GM10266 (cell line): ENCODE measurements around the gene STK32A.

Experiments used
- DNase-seq: peaks from one replicate; pipeline ENCODE4 v3.0.0; 2012; ENCODE audit errors: extremely low spot score
- TF ChIP-seq, protein P1 (sequence below): IDR thresholded peaks from 2 replicates; pipeline ENCODE4 v1.5.1; 2012; ENCODE audit warnings: mild to moderate bottlenecking, low read depth; ENCODE audit not compliant: control insufficient read depth, insufficient read depth; ENCODE audit errors: missing control alignments

STK32A gene

DNA sequence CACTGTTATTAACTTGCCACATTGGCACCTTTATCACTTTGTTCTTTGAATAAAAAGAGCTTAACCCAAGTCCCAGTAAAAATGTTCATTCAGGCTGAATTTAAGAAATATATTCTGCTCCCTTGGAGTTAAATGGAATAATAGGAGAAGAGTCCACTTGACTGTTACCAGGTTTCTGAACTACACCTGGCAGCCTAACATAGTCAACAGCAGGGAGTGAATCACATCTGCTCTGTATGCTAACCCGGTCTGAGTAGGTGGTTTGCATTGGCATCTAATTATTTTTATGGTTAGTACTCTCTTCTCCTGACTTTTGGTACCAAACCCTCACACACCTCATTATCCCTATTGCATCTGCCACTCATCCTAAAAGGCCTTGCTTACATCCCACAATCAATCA, 86.7 kb downstream of the STK32A start:
- TF ChIP-seq, protein P1, sequence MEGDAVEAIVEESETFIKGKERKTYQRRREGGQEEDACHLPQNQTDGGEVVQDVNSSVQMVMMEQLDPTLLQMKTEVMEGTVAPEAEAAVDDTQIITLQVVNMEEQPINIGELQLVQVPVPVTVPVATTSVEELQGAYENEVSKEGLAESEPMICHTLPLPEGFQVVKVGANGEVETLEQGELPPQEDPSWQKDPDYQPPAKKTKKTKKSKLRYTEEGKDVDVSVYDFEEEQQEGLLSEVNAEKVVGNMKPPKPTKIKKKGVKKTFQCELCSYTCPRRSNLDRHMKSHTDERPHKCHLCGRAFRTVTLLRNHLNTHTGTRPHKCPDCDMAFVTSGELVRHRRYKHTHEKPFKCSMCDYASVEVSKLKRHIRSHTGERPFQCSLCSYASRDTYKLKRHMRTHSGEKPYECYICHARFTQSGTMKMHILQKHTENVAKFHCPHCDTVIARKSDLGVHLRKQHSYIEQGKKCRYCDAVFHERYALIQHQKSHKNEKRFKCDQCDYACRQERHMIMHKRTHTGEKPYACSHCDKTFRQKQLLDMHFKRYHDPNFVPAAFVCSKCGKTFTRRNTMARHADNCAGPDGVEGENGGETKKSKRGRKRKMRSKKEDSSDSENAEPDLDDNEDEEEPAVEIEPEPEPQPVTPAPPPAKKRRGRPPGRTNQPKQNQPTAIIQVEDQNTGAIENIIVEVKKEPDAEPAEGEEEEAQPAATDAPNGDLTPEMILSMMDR = no peak
- no peak for DNase-seq

DNA sequence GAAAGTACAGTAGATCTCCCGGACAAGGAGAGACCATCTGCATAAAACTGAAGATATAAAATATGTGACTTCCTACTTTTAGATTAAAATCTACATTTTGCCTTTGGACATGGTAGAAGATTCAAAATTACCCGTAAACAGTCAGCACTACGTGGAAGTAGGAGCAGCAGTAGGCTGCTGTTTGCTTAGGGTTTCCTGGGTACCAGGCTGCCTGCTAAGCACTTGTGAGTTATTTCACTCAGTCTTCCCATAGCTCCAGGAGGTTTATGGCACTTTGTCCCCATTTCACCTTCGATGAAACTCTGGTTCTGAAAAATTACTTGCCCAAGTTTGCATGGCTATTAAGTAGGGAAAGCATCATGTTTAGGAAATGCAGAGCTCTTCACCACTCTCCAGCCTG, 92.6 kb downstream of the STK32A start:
- TF ChIP-seq, protein P1 = no peak
- no peak for DNase-seq

DNA sequence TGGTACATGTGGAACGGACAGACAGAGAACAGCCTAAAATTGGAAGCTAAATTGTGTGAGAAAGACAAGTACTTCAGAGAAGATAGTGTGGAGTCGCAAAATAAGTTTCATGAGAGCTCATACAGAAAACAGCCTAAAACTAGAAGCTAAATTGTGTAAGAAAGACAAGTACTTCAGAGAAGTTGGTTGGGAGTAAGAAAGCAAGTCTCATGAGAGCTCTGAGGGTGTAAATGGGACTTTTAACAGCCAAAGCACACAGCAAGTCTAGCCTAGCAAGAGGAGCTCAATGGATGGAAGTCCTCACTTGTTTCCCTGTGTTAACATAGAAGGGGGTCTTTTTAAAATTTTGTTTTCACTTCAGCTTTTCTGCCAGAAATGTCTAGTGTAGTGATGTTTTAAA, 93.1 kb downstream of the STK32A start:
- TF ChIP-seq, protein P1 = no peak
- no peak for DNase-seq

DNA sequence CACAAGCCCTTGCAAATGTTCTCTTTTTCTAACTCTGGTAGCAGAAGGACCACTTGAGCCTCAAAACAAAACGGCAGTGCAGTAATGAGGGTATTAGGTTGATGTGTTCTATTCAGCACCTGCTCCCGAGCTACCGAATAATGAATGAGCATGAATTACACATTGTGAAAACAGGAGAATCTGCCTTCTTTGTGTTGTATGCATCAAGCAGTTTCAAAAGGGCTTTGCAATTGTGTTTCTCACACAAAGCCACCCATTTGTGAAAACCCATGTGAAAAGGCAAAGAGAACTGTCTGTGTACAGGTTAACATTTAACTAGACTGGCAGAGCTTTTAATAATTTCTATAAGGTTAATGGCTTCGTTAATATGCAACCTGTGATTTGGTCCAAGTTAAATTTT, 97.8 kb downstream of the STK32A start:
- TF ChIP-seq, protein P1 = no peak
- DNase-seq = no peak

DNA sequence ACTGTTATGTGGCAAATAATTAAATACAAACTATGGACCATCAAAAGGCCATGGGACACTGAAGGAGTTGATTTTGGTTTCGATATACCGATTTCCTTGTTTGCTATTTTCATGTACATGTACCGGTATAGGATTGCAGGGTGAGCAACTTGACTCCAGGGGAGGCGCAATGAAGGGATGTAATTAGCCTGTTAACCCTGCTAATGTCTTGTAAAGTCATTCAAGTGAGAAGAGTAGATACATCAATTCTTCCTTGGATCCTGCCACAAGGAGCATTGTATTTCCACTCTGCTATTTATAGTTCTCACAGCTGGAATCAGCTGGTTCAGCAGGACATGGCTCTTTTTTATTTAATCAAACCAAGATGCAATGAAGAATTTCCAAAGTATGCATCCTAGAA, 102.0 kb downstream of the STK32A start:
- TF ChIP-seq, protein P1 = no peak
- DNase-seq = no peak

DNA sequence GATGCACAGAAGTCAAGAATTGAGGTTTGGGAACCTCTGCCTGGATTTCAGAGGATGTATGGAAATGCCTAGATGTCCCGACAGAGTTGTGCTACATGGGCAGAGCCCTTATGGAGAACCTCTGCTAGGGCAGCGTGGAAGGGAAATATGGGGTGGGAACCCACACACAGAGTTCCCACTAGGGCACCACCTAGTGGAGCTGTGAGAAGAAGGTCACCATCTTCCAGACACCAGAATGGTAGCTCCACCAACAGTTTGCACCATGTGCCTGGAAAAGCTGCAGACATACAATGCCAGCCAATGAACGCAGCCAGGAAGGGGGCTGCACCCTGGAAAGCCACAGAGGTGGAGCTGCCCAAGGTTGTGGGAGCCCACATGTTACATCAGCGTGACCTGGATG, 104.5 kb downstream of the STK32A start:
- TF ChIP-seq, protein P1 = no peak
- no peak for DNase-seq

DNA sequence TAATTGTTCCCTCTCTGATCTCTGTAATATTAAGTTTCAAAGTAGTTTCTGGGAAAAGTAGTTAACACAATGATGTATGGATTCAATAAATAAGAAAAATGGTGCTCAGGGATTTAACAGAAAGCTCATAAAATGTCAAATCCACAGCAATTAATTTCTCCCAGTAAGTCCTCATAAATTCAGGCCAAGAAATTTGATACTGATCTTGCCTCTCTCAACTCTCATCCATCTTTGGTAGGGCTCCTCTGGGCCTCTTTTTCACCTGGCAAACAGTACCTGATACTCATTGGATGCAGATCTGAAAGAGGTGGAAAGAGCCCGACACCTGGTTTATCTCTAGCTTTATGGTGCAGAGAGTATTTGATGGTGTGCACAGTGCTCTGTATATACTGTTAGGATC, 106.1 kb downstream of the STK32A start:
- no peak for DNase-seq
- TF ChIP-seq, protein P1 = no peak

DNA sequence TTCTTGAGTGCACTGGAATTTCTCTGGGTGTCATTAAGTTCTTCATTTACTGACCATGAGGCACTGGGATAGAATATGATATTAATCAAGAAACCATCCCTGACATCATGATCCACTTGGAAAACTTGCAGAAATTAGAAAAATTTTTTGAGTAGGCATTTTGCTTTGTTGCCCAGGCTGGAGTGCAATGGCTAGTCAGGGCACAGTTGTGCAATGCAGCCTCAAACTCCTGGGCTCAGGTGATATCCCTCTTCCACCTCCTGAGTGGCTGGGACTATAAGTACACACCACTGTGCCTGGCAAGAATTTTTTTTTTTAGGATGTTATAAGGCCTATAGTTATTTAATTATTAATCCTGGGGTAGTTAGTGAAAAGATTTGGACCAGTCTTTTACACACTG, 106.5 kb downstream of the STK32A start:
- DNase-seq = no peak
- TF ChIP-seq, protein P1 = no peak
